Stimulated activated CD4-positive, alpha-beta T cell treated with anti-CD3 and anti-CD28 coated beads, Interleukin-4, amount 100 ng/mL, for 48 hours (primary cell): ENCODE measurements around the gene INF2.
A peak's percentile ranks its signal among the peaks of the same experiment; 100 is the strongest.
"Not testable (repeated sequence)": the region's sequence is repeated elsewhere in the genome, so short reads cannot be mapped to it uniquely, and the experiment has no call there.

ENCODE experiments used
- DNase-seq, 2 donors: peaks; one replicate each; pipeline ENCODE4 v3.0.0-alpha.2; 2020; ENCODE audit warnings: low read depth in 2 of 2

INF2 gene

GRCh38 chr14:104721505-104722431, 32.4 kb downstream of the INF2 start:
- DNase-seq: no peak

GRCh38 chr14:104722938-104723650, 33.7 kb downstream of the INF2 start:
- no peak for DNase-seq

- DNase-seq: peak; percentile 41 to 49
Observed at GRCh38 chr14:104723651-104724406, 34.4 kb downstream of the INF2 start, which contains the start of gene ADSS1. Gene ADSS1 (plus strand): TSS chr14:104724229. CDS start chr14:104724271, 42 bp downstream.

- no peak for DNase-seq
Observed at GRCh38 chr14:104724407-104724980, 35.1 kb downstream of the INF2 start.

- no peak for DNase-seq
Observed at GRCh38 chr14:104724981-104725771, 35.8 kb downstream of the INF2 start.

- DNase-seq: no peak
Observed at GRCh38 chr14:104725772-104726548, 36.5 kb downstream of the INF2 start.

GRCh38 chr14:104726600-104727451, 37.4 kb downstream of the INF2 start:
- DNase-seq: no peak

- no peak for DNase-seq
Observed at GRCh38 chr14:104728631-104729030, 39.2 kb downstream of the INF2 start.

GRCh38 chr14:104729176-104729834, 39.9 kb downstream of the INF2 start:
- DNase-seq: not testable (repeated sequence)

- no peak for DNase-seq
Observed at GRCh38 chr14:104729835-104730181, 40.4 kb downstream of the INF2 start.

- DNase-seq: no peak
Observed at GRCh38 chr14:104730487-104730886, 41.1 kb downstream of the INF2 start.

- no peak for DNase-seq
Observed at GRCh38 chr14:104731320-104732294, 42.2 kb downstream of the INF2 start.

- DNase-seq: no peak
Observed at GRCh38 chr14:104732355-104732804, 43.0 kb downstream of the INF2 start.

GRCh38 chr14:104732931-104733681, 43.7 kb downstream of the INF2 start:
- no peak for DNase-seq

- no peak for DNase-seq
Observed at GRCh38 chr14:104734051-104734587, 44.7 kb downstream of the INF2 start.

GRCh38 chr14:104734601-104734990, 45.2 kb downstream of the INF2 start:
- no peak for DNase-seq
